ENCODE results near the gene ZXDC. TPM values are rescaled to one million over a fixed set of nuclear protein-coding genes. Genes with fewer than 3 reads are reported as not detected.
A peak's percentile ranks its signal among the peaks of the same experiment; 100 is the strongest.

Gene ZXDC
- total and polyA plus RNA-seq, 8 donors = 30.1 to 40.8 (median 35.5) TPM

DNA sequence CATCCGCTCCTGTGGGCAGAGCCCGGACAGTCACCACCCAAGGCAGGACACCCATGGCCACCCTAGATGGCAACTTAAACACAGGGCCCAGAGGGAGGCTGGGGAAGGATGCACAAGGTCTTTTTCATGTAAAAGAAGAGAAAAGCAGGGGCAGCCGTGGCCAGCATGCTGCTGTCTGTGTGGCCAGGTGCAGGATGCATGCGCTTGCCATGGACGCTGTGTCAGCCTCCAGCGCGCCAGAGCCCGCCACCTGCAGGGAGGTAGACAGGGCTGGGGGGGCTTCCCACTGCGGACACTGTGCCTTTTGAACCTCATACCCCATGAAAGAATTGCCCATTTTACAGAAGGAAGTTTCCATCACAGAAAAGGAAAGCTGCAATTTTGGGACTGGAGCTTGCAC is 23.7 kb upstream of the ZXDC start:
- H3K27ac ChIP-seq = no peak overlapping the region
- TF ChIP-seq, protein P1, sequence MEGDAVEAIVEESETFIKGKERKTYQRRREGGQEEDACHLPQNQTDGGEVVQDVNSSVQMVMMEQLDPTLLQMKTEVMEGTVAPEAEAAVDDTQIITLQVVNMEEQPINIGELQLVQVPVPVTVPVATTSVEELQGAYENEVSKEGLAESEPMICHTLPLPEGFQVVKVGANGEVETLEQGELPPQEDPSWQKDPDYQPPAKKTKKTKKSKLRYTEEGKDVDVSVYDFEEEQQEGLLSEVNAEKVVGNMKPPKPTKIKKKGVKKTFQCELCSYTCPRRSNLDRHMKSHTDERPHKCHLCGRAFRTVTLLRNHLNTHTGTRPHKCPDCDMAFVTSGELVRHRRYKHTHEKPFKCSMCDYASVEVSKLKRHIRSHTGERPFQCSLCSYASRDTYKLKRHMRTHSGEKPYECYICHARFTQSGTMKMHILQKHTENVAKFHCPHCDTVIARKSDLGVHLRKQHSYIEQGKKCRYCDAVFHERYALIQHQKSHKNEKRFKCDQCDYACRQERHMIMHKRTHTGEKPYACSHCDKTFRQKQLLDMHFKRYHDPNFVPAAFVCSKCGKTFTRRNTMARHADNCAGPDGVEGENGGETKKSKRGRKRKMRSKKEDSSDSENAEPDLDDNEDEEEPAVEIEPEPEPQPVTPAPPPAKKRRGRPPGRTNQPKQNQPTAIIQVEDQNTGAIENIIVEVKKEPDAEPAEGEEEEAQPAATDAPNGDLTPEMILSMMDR (IDR thresholded peaks at IDR 0.05) = no peak
- intact Hi-C loops (cut with DNase I) = no loop called here

DNA sequence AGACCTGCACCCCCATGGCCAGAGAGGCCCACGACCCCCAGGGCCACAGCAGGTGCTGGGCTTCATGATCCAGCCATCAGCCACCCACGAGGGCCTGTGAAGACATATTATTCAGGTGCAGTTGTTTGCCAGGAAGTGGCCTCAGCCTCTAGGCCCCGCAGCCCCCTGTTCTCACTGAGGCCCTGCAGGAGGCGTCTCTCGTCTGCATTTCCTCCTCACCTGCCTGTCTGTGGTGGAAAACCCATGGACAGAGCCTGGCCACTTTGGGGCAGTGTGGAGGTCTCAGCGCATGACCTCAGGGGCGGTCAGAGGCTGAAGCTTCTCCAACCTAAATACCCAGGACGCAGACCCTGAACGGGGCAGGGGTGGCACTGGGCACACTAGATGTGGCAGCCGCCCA is 23.2 kb upstream of the ZXDC start:
- H3K27me3 ChIP-seq = peaks cover 0 to 6% of the 10 kb centered on the region in 2 donors
- H3K27ac ChIP-seq = no peak overlapping the region
- peaks cover 0 to 4% of the 10 kb centered on the region in 2 donors for H3K4me1 ChIP-seq
- intact Hi-C loops (cut with DNase I) = no loop called here
- TF ChIP-seq, protein P1 (IDR thresholded peaks at IDR 0.05) = no peak
- H3K9me3 ChIP-seq = no peaks in the 10 kb centered on the region
- H3K4me3 ChIP-seq = no peak overlapping the region
- H3K36me3 ChIP-seq = no peaks in the 10 kb centered on the region
- ATAC-seq = no peak
- peak in 1 of 4 donors; percentile 51 for DNase-seq

More for the DNA sequence above, 23.7 kb upstream of the ZXDC start:
- no peak for ATAC-seq
- no peaks in the 10 kb centered on the region for H3K36me3 ChIP-seq
- DNase-seq = peak in 1 of 4 donors; percentile 73
- H3K27me3 ChIP-seq = peaks cover 0 to 10% of the 10 kb centered on the region in 2 donors
- H3K4me1 ChIP-seq = peaks cover 0 to 4% of the 10 kb centered on the region in 2 donors
- no peak overlapping the region for H3K4me3 ChIP-seq
- H3K9me3 ChIP-seq = no peaks in the 10 kb centered on the region

DNA sequence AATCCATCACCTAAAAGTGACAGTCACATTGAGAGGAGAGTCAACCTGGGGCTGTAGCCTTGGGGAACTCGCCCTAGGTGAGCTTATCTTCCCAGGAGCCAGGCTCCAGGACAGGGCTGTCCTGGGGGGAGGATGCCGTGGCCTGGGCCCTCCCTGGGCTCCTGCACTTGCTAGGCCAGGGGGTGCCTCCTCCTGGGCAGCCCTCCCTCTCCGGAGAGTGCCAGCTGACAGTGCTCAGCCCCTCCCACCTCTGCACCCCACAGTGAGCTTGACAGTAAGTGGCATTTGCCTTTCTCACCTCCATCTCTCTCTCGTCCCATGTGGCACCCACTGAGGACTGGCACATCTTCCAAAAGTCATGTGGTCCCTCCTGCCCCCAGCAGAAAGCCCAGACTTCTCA is 22.8 kb upstream of the ZXDC start:
- intact Hi-C loops (cut with DNase I) = no loop called here

DNA sequence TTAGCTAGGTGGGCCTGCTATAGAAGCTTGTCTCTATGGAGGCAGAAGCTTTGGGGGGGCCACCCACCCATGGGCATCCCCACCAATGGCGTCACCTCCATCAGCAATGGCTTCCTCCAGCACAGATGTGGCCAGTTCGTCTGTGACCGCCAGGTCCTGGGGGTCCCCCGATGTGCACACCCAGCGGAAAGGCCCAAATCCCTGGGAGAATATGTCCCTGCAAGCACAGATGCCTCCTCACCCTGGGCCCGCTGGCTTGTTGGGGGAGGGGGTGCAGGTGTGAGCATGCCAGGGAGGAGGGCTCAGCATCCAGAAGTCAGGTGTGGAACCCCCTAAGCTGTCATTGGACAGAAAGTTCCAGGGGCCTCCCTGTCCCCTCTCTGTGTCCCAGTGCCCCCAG is 22.3 kb upstream of the ZXDC start:
- Histone ChIP-seq H3K4me1 (peaks cover 0 to 4% of the 10 kb centered on the region in 2 donors), H3K27ac (no peak overlapping the region), H3K36me3 (no peaks in the 10 kb centered on the region), H3K4me3 (no peak overlapping the region), H3K27me3 (no peaks in the 10 kb centered on the region), H3K9me3 (no peaks in the 10 kb centered on the region)
- intact Hi-C loops (cut with DNase I) = no loop called here
- TF ChIP-seq, protein P1 (IDR thresholded peaks at IDR 0.05) = no peak
- ATAC-seq (no peak), DNase-seq (peak in 1 of 4 donors; percentile 54)

More for the DNA sequence above, 22.8 kb upstream of the ZXDC start:
- peaks cover 0 to 4% of the 10 kb centered on the region in 2 donors for H3K4me1 ChIP-seq
- H3K27ac ChIP-seq = no peak overlapping the region
- TF ChIP-seq, protein P1 (IDR thresholded peaks at IDR 0.05) = no peak
- H3K9me3 ChIP-seq = no peaks in the 10 kb centered on the region
- peaks cover 0 to under 1% of the 10 kb centered on the region in 2 donors for H3K27me3 ChIP-seq
- H3K36me3 ChIP-seq = no peaks in the 10 kb centered on the region
- ATAC-seq = no peak
- peak in 1 of 4 donors; percentile 42 for DNase-seq
- H3K4me3 ChIP-seq = no peak overlapping the region

DNA sequence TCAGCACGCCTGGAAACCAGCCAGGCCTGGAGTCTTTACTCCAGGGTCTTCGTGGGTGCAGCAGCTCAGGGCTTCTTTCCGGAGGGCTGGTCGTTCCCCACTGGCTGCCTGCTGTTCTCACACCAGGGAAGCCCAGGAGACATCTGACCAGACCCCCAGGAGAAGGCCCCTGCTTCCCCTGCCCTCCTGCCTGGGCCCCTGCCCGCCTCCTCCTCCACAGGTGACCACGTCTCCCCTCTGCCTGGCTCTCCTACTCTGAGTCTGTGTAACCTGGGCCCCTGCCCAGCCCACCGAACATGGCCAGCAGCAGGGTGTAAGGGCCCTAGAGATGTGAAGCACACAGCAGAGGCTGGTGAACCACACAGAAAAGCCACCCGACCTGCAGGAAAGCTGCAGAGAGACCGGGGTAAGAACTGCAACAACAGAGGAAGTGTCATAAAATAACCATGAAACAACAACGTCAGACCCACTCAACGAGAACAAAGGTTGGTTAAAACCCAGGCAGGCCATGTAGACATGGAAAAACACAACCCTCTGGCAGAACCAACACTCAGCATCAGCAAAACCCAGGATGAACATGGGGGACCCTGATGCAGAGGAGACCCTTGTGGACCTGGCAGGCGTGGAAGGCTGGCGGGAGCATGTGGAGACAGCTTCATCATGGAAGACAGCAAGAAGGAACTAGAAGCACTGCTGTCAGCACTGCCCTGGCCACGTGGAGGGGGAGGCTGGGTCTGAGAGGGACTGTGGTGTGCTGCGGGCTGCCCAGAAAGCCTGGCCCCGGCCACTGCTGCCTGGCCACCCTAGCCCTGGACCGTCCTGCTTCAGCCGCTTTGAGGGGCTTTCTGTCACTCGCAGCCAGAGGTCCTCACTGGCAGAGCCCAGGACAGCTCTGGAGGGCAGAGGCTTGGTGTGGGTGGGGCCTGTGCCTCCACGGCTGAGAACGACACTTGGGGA is 21.5 kb upstream of the ZXDC start:
- intact Hi-C loops (cut with DNase I) = no loop called here
- Histone ChIP-seq H3K4me3 (no peak overlapping the region), H3K27ac (no peak overlapping the region), H3K27me3 (no peaks in the 10 kb centered on the region), H3K9me3 (no peaks in the 10 kb centered on the region), H3K36me3 (no peaks in the 10 kb centered on the region), H3K4me1 (peaks cover 0 to 4% of the 10 kb centered on the region in 2 donors)
- no peak for ATAC-seq
- TF ChIP-seq, protein P1 (IDR thresholded peaks at IDR 0.05) = no peak
- DNase-seq = peak in 1 of 4 donors; percentile 72
